Keratinocyte (primary cell): ENCODE data around the gene GRIN2C. TPM values are rescaled to one million over a fixed set of nuclear protein-coding genes. Genes with fewer than 3 reads are reported as not detected.

ENCODE experiments used
- DNase-seq: peaks from one replicate; pipeline ENCODE4 v3.0.0-alpha.2; 2011; ENCODE audit warnings: low read depth, missing footprints, low spot score
- FAIRE-seq: peaks from 2 replicates; lab custom pipeline; 2011; peaks lifted over from hg19 to GRCh38; lab: Jason Lieb, UNC
- H2AFZ ChIP-seq: 2 replicates; pipeline ENCODE4 v1.6.0; 2012; ENCODE audit warnings: low read length, control low read depth, inconsistent platforms; ENCODE audit not compliant: control insufficient read depth
- H3K27ac ChIP-seq: 2 replicates; pipeline ENCODE4 v1.5.1; 2011; ENCODE audit warnings: low read length; ENCODE audit not compliant: control insufficient read depth, insufficient read depth
- H3K27me3 ChIP-seq: 3 replicates; pipeline ENCODE4 v1.6.0; 2011; ENCODE audit warnings: low read length; ENCODE audit not compliant: control insufficient read depth, insufficient read depth; ENCODE audit errors: extremely low read depth
- H3K36me3 ChIP-seq, 2 experiments: 2 replicates in 1 of 2; 3 replicates in 1 of 2; pipeline ENCODE4 v1.5.1; 2011; ENCODE audit warnings: low read length in 2 of 2, mild to moderate bottlenecking in 1 of 2; ENCODE audit not compliant: control insufficient read depth in 2 of 2, insufficient read depth in 2 of 2; ENCODE audit errors: extremely low read depth in 1 of 2
- H3K4me1 ChIP-seq: 3 replicates; pipeline ENCODE4 v1.5.1; 2011; ENCODE audit warnings: low read length; ENCODE audit not compliant: control insufficient read depth, insufficient read depth; ENCODE audit errors: extremely low read depth
- H3K4me2 ChIP-seq: 3 replicates; pipeline ENCODE4 v1.6.0; 2011; ENCODE audit warnings: low read depth, low read length; ENCODE audit not compliant: control insufficient read depth, insufficient read depth; ENCODE audit errors: extremely low read depth
- H3K4me3 ChIP-seq, 3 experiments: fragments of 200-600 bp in 1 of 3; sonication (generic) in 1 of 3; 2 replicates in 2 of 3; 3 replicates in 1 of 3; pipeline ENCODE4 v1.5.1; 2011 to 2016; ENCODE audit warnings: low read length in 3 of 3, mild to moderate bottlenecking in 3 of 3, control low read depth in 2 of 3, inconsistent platforms in 1 of 3, low read depth in 1 of 3, mixed read lengths in 1 of 3, mixed run types in 1 of 3, moderate library complexity in 1 of 3; ENCODE audit not compliant: control insufficient read depth in 2 of 3, insufficient read depth in 2 of 3; ENCODE audit errors: extremely low read depth in 1 of 3
- H3K79me2 ChIP-seq: 2 replicates; pipeline ENCODE4 v1.6.0; 2012; ENCODE audit warnings: low read length; ENCODE audit not compliant: control insufficient read depth, insufficient read depth
- H3K9ac ChIP-seq: 3 replicates; pipeline ENCODE4 v1.6.0; 2011; ENCODE audit warnings: low read length; ENCODE audit not compliant: control insufficient read depth, insufficient read depth; ENCODE audit errors: extremely low read depth
- H3K9me1 ChIP-seq: 3 replicates; pipeline ENCODE4 v1.6.0; 2011; ENCODE audit warnings: low read length; ENCODE audit not compliant: control insufficient read depth, insufficient read depth; ENCODE audit errors: extremely low read depth
- H3K9me3 ChIP-seq: 2 replicates; pipeline ENCODE4 v1.5.1; 2012; ENCODE audit warnings: low read depth, low read length; ENCODE audit not compliant: control insufficient read depth
- H4K20me1 ChIP-seq: 3 replicates; pipeline ENCODE4 v1.6.0; 2011; ENCODE audit warnings: low read length; ENCODE audit not compliant: control insufficient read depth, insufficient read depth; ENCODE audit errors: extremely low read depth
- CTCF ChIP-seq, 3 experiments: IDR thresholded peaks in 1 of 3; conservative IDR thresholded peaks in 1 of 3; optimal IDR thresholded peaks in 1 of 3; 2 replicates in 2 of 3; 3 replicates in 1 of 3; pipeline versions ENCODE3 to v1.5.1; 2011; ENCODE audit warnings: low read length in 3 of 3, mild to moderate bottlenecking in 3 of 3, moderate library complexity in 2 of 3, control low read depth in 1 of 3, inconsistent platforms in 1 of 3; ENCODE audit not compliant: insufficient read depth in 2 of 3; ENCODE audit errors: extremely low read depth in 1 of 3
- EZH2 ChIP-seq: IDR thresholded peaks from one replicate; pipeline ENCODE4 v1.6.1; 2012; ENCODE audit warnings: inconsistent platforms, mild to moderate bottlenecking, low read length, moderate library complexity
- dilution Hi-C: fragments of 300-500 bp; cut with MboI; formaldehyde crosslinking; loops from one replicate; pipeline ENCODE4 v1.7.0; 2020; ENCODE audit warnings: low sequenced_read_pairs; ENCODE audit not compliant: extremely low pct_ligation_motif_present
- polyA plus RNA-seq, 5 experiments: library from polyadenylated mRNA; depleted of rRNA in 3 of 5; stranded (reverse) in 3 of 5; stranded (forward) in 1 of 5; unstranded in 1 of 5; fragments of >200 nt; gene quantifications; 1 replicate in 1 of 5; 2 replicates in 3 of 5; 3 replicates in 1 of 5; pipeline versions ENCODE4 v1.2.1 to v1.2.3, GENCODE V29; 2011 to 2012; ENCODE audit warnings: missing spikeins in 2 of 5, low read depth in 1 of 5, low replicate concordance in 1 of 5

The GRIN2C gene
- polyA plus RNA-seq, 1 donor (not counting 4 experiments of a cell fraction or from before 2014, with no cell fraction given): not detected

- Histone ChIP-seq H2AFZ (no peak overlapping the region), H3K9me1 (no peaks in the 10 kb centered on the region), H3K36me3 (peaks cover 4 to 17% of the 10 kb centered on the region in 2 experiments), H3K27ac (no peak overlapping the region), H3K9me3 (no peaks in the 10 kb centered on the region), H3K27me3 (no peaks in the 10 kb centered on the region), H3K4me2 (no peak overlapping the region), H3K9ac (no peak overlapping the region), H3K4me3 (no peak overlapping the region), H3K79me2 (no peaks in the 10 kb centered on the region), H4K20me1 (no peaks in the 10 kb centered on the region), H3K4me1 (no peaks in the 10 kb centered on the region)
- no peak for TF ChIP-seq CTCF (optimal IDR thresholded peaks at IDR 0.05 in 1 of 3, IDR thresholded peaks at IDR 0.05 in 1 of 3, conservative IDR thresholded peaks at IDR 0.05 in 1 of 3; ENCODE audit: extremely low read depth in 1 of 3, insufficient read depth in 2 of 3, low read length in 3 of 3)
- no peak for TF ChIP-seq EZH2
- DNase-seq (no peak), FAIRE-seq (no peak)
- dilution Hi-C loops: no loop called here
Observed at GRCh38 chr17:74819801-74820436, 39.8 kb downstream of the GRIN2C start.

GRCh38 chr17:74818291-74818938 lies 41.3 kb downstream of the GRIN2C start:
- Histone ChIP-seq H3K27me3 (no peaks in the 10 kb centered on the region), H3K4me2 (no peak overlapping the region), H3K4me3 (no peak overlapping the region), H3K4me1 (no peaks in the 10 kb centered on the region), H3K9ac (no peak overlapping the region), H3K79me2 (no peaks in the 10 kb centered on the region), H3K36me3 (peaks cover 4 to 17% of the 10 kb centered on the region in 2 experiments), H3K27ac (no peak overlapping the region), H4K20me1 (no peaks in the 10 kb centered on the region), H2AFZ (no peak overlapping the region), H3K9me1 (no peaks in the 10 kb centered on the region), H3K9me3 (no peaks in the 10 kb centered on the region)
- DNase-seq: no peak
- dilution Hi-C loops: no loop called here
- no peak for FAIRE-seq
- no peak for TF ChIP-seq EZH2
- no peak for TF ChIP-seq CTCF (optimal IDR thresholded peaks at IDR 0.05 in 1 of 3, IDR thresholded peaks at IDR 0.05 in 1 of 3, conservative IDR thresholded peaks at IDR 0.05 in 1 of 3; ENCODE audit: extremely low read depth in 1 of 3, insufficient read depth in 2 of 3, low read length in 3 of 3)
